Measurements from ENCODE around the gene LAMA2.

LAMA2 gene

GRCh38 chr6:128844598-128844997, 38.3 kb upstream of the LAMA2 start:
- Histone ChIP-seq H3K18ac (ENCODE audit: low read depth in 1 of 2, low read length in 2 of 2) (no peak overlapping the region), H3K4me1 (ENCODE audit: control insufficient read depth, insufficient read depth, low read depth, low read length) (no peaks in the 10 kb centered on the region), H2BK120ac (ENCODE audit: low read depth, low read length) (no peak overlapping the region), H3K23ac (ENCODE audit: low read length in 2 of 2) (no peak overlapping the region), H3K9me3 (ENCODE audit: control insufficient read depth, low read length) (no peaks in the 10 kb centered on the region), H3K4me2 (ENCODE audit: low read length, poor library complexity, severe bottlenecking) (no peak overlapping the region), H3K79me1 (replicated peaks; ENCODE audit: low read length, poor library complexity, severe bottlenecking) (no peaks in the 10 kb centered on the region), H3K4ac (ENCODE audit: low read depth in 1 of 2, low read length in 2 of 2) (no peak overlapping the region), H3K14ac (ENCODE audit: low read length in 2 of 2) (no peak overlapping the region), H2BK5ac (ENCODE audit: low read depth, low read length, poor library complexity, severe bottlenecking) (no peak overlapping the region), H4K8ac (ENCODE audit: low read length) (no peak overlapping the region), H3K27me3 (ENCODE audit: control insufficient read depth in 1 of 2, insufficient read depth in 1 of 2, low read length in 2 of 2) (no peaks in the 10 kb centered on the region), H2BK15ac (ENCODE audit: low read depth, poor library complexity, severe bottlenecking) (no peak overlapping the region), H2AFZ (ENCODE audit: low read depth, low read length) (no peak overlapping the region), H4K91ac (ENCODE audit: low read length) (no peak overlapping the region), H2BK12ac (ENCODE audit: low read length in 2 of 2) (no peak overlapping the region), H3K27ac (ENCODE audit: low read length, poor library complexity, severe bottlenecking) (no peak overlapping the region), H3K4me3 (ENCODE audit: insufficient read depth in 1 of 2, low read depth in 1 of 2, low read length in 2 of 2) (no peak overlapping the region), H3K9ac (ENCODE audit: low read length) (no peak overlapping the region), H2AK5ac (ENCODE audit: low read length, severe bottlenecking) (no peak overlapping the region), H3K36me3 (ENCODE audit: control insufficient read depth in 1 of 2, insufficient read depth in 2 of 2, low read depth in 1 of 2, low read length in 2 of 2) (no peaks in the 10 kb centered on the region)
- DNase-seq: no peak
- 67% methylated on average over 2 of the region's 2 CpGs for WGBS

GRCh38 chr6:128847431-128848210, 35.3 kb upstream of the LAMA2 start:
- H2AFZ ChIP-seq (ENCODE audit: low read depth, low read length): no peak overlapping the region
- H3K4me1 ChIP-seq (ENCODE audit: control insufficient read depth, insufficient read depth, low read depth, low read length): no peaks in the 10 kb centered on the region
- H2AK5ac ChIP-seq (ENCODE audit: low read length, severe bottlenecking): no peak overlapping the region
- no peak overlapping the region for H3K4me2 ChIP-seq (ENCODE audit: low read length, poor library complexity, severe bottlenecking)
- H4K8ac ChIP-seq (ENCODE audit: low read length): no peak overlapping the region
- H3K14ac ChIP-seq (ENCODE audit: low read length in 2 of 2): no peak overlapping the region
- H3K79me1 ChIP-seq (replicated peaks; ENCODE audit: low read length, poor library complexity, severe bottlenecking): no peaks in the 10 kb centered on the region
- H3K9ac ChIP-seq (ENCODE audit: low read length): no peak overlapping the region
- H2BK120ac ChIP-seq (ENCODE audit: low read depth, low read length): no peak overlapping the region
- H3K18ac ChIP-seq (ENCODE audit: low read depth in 1 of 2, low read length in 2 of 2): no peak overlapping the region
- H3K9me3 ChIP-seq (ENCODE audit: control insufficient read depth, low read length): no peaks in the 10 kb centered on the region
- H2BK15ac ChIP-seq (ENCODE audit: low read depth, poor library complexity, severe bottlenecking): no peak overlapping the region
- H2BK5ac ChIP-seq (ENCODE audit: low read depth, low read length, poor library complexity, severe bottlenecking): no peak overlapping the region
- no peak overlapping the region for H3K23ac ChIP-seq (ENCODE audit: low read length in 2 of 2)
- no peak overlapping the region for H2BK12ac ChIP-seq (ENCODE audit: low read length in 2 of 2)
- no peaks in the 10 kb centered on the region for H3K36me3 ChIP-seq (ENCODE audit: control insufficient read depth in 1 of 2, insufficient read depth in 2 of 2, low read depth in 1 of 2, low read length in 2 of 2)
- no peaks in the 10 kb centered on the region for H3K27me3 ChIP-seq (ENCODE audit: control insufficient read depth in 1 of 2, insufficient read depth in 1 of 2, low read length in 2 of 2)
- H4K91ac ChIP-seq (ENCODE audit: low read length): no peak overlapping the region
- no peak overlapping the region for H3K27ac ChIP-seq (ENCODE audit: low read length, poor library complexity, severe bottlenecking)
- WGBS: 82% methylated on average over 4 of the region's 4 CpGs
- no peak overlapping the region for H3K4ac ChIP-seq (ENCODE audit: low read depth in 1 of 2, low read length in 2 of 2)
- no peak for DNase-seq
- H3K4me3 ChIP-seq (ENCODE audit: insufficient read depth in 1 of 2, low read depth in 1 of 2, low read length in 2 of 2): no peak overlapping the region

- H3K23ac ChIP-seq (ENCODE audit: low read length in 2 of 2): no peak overlapping the region
- WGBS: 96% methylated on average over 6 of the region's 7 CpGs
- H3K9me3 ChIP-seq (ENCODE audit: control insufficient read depth, low read length): no peaks in the 10 kb centered on the region
- H3K4ac ChIP-seq (ENCODE audit: low read depth in 1 of 2, low read length in 2 of 2): no peak overlapping the region
- H2BK5ac ChIP-seq (ENCODE audit: low read depth, low read length, poor library complexity, severe bottlenecking): no peak overlapping the region
- no peaks in the 10 kb centered on the region for H3K4me1 ChIP-seq (ENCODE audit: control insufficient read depth, insufficient read depth, low read depth, low read length)
- no peaks in the 10 kb centered on the region for H3K79me1 ChIP-seq (replicated peaks; ENCODE audit: low read length, poor library complexity, severe bottlenecking)
- H3K27ac ChIP-seq (ENCODE audit: low read length, poor library complexity, severe bottlenecking): no peak overlapping the region
- H3K14ac ChIP-seq (ENCODE audit: low read length in 2 of 2): no peak overlapping the region
- H4K8ac ChIP-seq (ENCODE audit: low read length): no peak overlapping the region
- no peaks in the 10 kb centered on the region for H3K36me3 ChIP-seq (ENCODE audit: control insufficient read depth in 1 of 2, insufficient read depth in 2 of 2, low read depth in 1 of 2, low read length in 2 of 2)
- no peak overlapping the region for H2BK15ac ChIP-seq (ENCODE audit: low read depth, poor library complexity, severe bottlenecking)
- no peak overlapping the region for H2BK120ac ChIP-seq (ENCODE audit: low read depth, low read length)
- no peak overlapping the region for H3K4me3 ChIP-seq (ENCODE audit: insufficient read depth in 1 of 2, low read depth in 1 of 2, low read length in 2 of 2)
- H2AFZ ChIP-seq (ENCODE audit: low read depth, low read length): no peak overlapping the region
- H3K27me3 ChIP-seq (ENCODE audit: control insufficient read depth in 1 of 2, insufficient read depth in 1 of 2, low read length in 2 of 2): no peaks in the 10 kb centered on the region
- peak; percentile 47 for DNase-seq
- no peak overlapping the region for H3K4me2 ChIP-seq (ENCODE audit: low read length, poor library complexity, severe bottlenecking)
- no peak overlapping the region for H3K18ac ChIP-seq (ENCODE audit: low read depth in 1 of 2, low read length in 2 of 2)
- no peak overlapping the region for H4K91ac ChIP-seq (ENCODE audit: low read length)
- no peak overlapping the region for H2AK5ac ChIP-seq (ENCODE audit: low read length, severe bottlenecking)
- H3K9ac ChIP-seq (ENCODE audit: low read length): no peak overlapping the region
- H2BK12ac ChIP-seq (ENCODE audit: low read length in 2 of 2): no peak overlapping the region
These were observed 34.6 kb upstream of the LAMA2 start for GRCh38 chr6:128848212-128848935.

GRCh38 chr6:128855581-128856085, 27.3 kb upstream of the LAMA2 start:
- H2AK5ac ChIP-seq (ENCODE audit: low read length, severe bottlenecking): no peak overlapping the region
- H4K91ac ChIP-seq (ENCODE audit: low read length): no peak overlapping the region
- no peak overlapping the region for H2BK12ac ChIP-seq (ENCODE audit: low read length in 2 of 2)
- H2BK120ac ChIP-seq (ENCODE audit: low read depth, low read length): no peak overlapping the region
- no peak overlapping the region for H2BK15ac ChIP-seq (ENCODE audit: low read depth, poor library complexity, severe bottlenecking)
- no peaks in the 10 kb centered on the region for H3K4me1 ChIP-seq (ENCODE audit: control insufficient read depth, insufficient read depth, low read depth, low read length)
- no peak overlapping the region for H3K4me2 ChIP-seq (ENCODE audit: low read length, poor library complexity, severe bottlenecking)
- H3K18ac ChIP-seq (ENCODE audit: low read depth in 1 of 2, low read length in 2 of 2): no peak overlapping the region
- no peak overlapping the region for H3K4me3 ChIP-seq (ENCODE audit: insufficient read depth in 1 of 2, low read depth in 1 of 2, low read length in 2 of 2)
- no peak for DNase-seq
- H2BK5ac ChIP-seq (ENCODE audit: low read depth, low read length, poor library complexity, severe bottlenecking): no peak overlapping the region
- no peaks in the 10 kb centered on the region for H3K79me1 ChIP-seq (replicated peaks; ENCODE audit: low read length, poor library complexity, severe bottlenecking)
- no peaks in the 10 kb centered on the region for H3K27me3 ChIP-seq (ENCODE audit: control insufficient read depth in 1 of 2, insufficient read depth in 1 of 2, low read length in 2 of 2)
- H3K36me3 ChIP-seq (ENCODE audit: control insufficient read depth in 1 of 2, insufficient read depth in 2 of 2, low read depth in 1 of 2, low read length in 2 of 2): no peaks in the 10 kb centered on the region
- no peak overlapping the region for H3K4ac ChIP-seq (ENCODE audit: low read depth in 1 of 2, low read length in 2 of 2)
- peaks cover 14% of the 10 kb centered on the region for H3K9me3 ChIP-seq (ENCODE audit: control insufficient read depth, low read length)
- no peak overlapping the region for H3K14ac ChIP-seq (ENCODE audit: low read length in 2 of 2)
- no peak overlapping the region for H4K8ac ChIP-seq (ENCODE audit: low read length)
- no peak overlapping the region for H3K9ac ChIP-seq (ENCODE audit: low read length)
- WGBS: 90% methylated on average over 2 of the region's 5 CpGs
- no peak overlapping the region for H3K27ac ChIP-seq (ENCODE audit: low read length, poor library complexity, severe bottlenecking)
- H3K23ac ChIP-seq (ENCODE audit: low read length in 2 of 2): no peak overlapping the region
- H2AFZ ChIP-seq (ENCODE audit: low read depth, low read length): no peak overlapping the region

All from mesenchymal stem cell (in vitro differentiated cells and primary cell).